Tibial nerve (tissue), 4 donors: ENCODE data around the gene MRE11. TPM values are rescaled to one million over a fixed set of nuclear protein-coding genes. Genes with fewer than 3 reads are reported as not detected.
"Not testable (repeated sequence)": the region's sequence is repeated elsewhere in the genome, so short reads cannot be mapped to it uniquely, and the experiment has no call there.

ENCODE experiments used
- DNase-seq, 2 donors: peaks; one replicate each; pipeline ENCODE4 v3.0.0-alpha.2; 2019; ENCODE audit warnings: low spot score in 2 of 2
- H3K27ac ChIP-seq, 4 donors: fragments of 200-600 bp; sonication (generic) in 3 of 4; one replicate each; pipeline ENCODE4 v1.5.1; 2017 to 2019; ENCODE audit warnings: mild to moderate bottlenecking in 1 of 4
- H3K27me3 ChIP-seq, 2 donors: fragments of 200-600 bp; sonication (generic) in 1 of 2; one replicate each; pipeline versions ENCODE4 v1.5.1 to v1.6.0; 2017 to 2019
- H3K36me3 ChIP-seq, 3 donors: fragments of 200-600 bp; sonication (generic); one replicate each; pipeline ENCODE4 v1.5.1; 2018 to 2019
- H3K4me1 ChIP-seq, 4 donors: fragments of 200-600 bp; sonication (generic) in 3 of 4; one replicate each; pipeline ENCODE4 v1.5.1; 2017 to 2019
- H3K4me3 ChIP-seq, 4 donors: fragments of 200-600 bp; sonication (generic) in 3 of 4; one replicate each; pipeline ENCODE4 v1.5.1; 2017 to 2019; ENCODE audit warnings: mild to moderate bottlenecking in 1 of 4, moderate library complexity in 1 of 4
- H3K9me3 ChIP-seq, 4 donors: fragments of 200-600 bp; sonication (generic) in 3 of 4; one replicate each; pipeline ENCODE4 v1.5.1; 2017 to 2019
- CTCF ChIP-seq, 5 experiments: fragments of 200-600 bp in 3 of 5; fragments of 450-650 bp in 2 of 5; sonication (generic) in 3 of 5; IDR thresholded peaks; one replicate each; pipeline ENCODE4 v1.5.1; 2016 to 2019; ENCODE audit warnings: antibody characterized with exemption in 5 of 5, mild to moderate bottlenecking in 3 of 5, moderate library complexity in 2 of 5
- EP300 ChIP-seq, 2 donors: sonication (generic); formaldehyde crosslinking; IDR thresholded peaks; one replicate each; pipeline ENCODE4 v1.6.1; 2017; ENCODE audit warnings: antibody characterized with exemption in 2 of 2, mild to moderate bottlenecking in 1 of 2
- POLR2A ChIP-seq, 2 donors: fragments of 450-650 bp; IDR thresholded peaks; one replicate each; pipeline ENCODE4 v1.6.1; 2017; ENCODE audit warnings: antibody characterized with exemption in 2 of 2, mild to moderate bottlenecking in 2 of 2, moderate library complexity in 2 of 2
- WGBS, 2 donors: methylation state at CpG; one replicate each; pipeline ENCODE4 v1.1.5; 2018; 5-methylcytosine and 5-hydroxymethylcytosine counted together
- total RNA-seq, 4 donors: library from RNA; depleted of rRNA; stranded (reverse); fragments of >200 nt; gene quantifications; one replicate each; pipeline ENCODE4 v1.1.0, GENCODE V29; 2016

The MRE11 gene
- total RNA-seq, 4 donors from 2014 or later, result 14.0 to 28.4 (median 17.4) TPM

GRCh38 chr11:94511932-94512781, 18.5 kb upstream of the MRE11 start, which contains the start of gene C11orf97:
C11orf97 (plus strand) TSS chr11:94512461; CDS start chr11:94512529, 68 bp downstream.
- Histone ChIP-seq H3K4me3 (peak within 1 kb of the TSS; percentile 32 to 68 (median 58)), H3K27me3 (no peaks in the 10 kb centered on the region), H3K27ac (no peak within 1 kb of the TSS), H3K4me1 (peaks cover 0 to 16% (median 4%) of the 10 kb centered on the region in 4 donors), H3K9me3 (no peaks in the 10 kb centered on the region), H3K36me3 (no peaks in the 10 kb centered on the region)
- no peak for TF ChIP-seq EP300 (IDR thresholded peaks at IDR 0.05)
- no peak for TF ChIP-seq CTCF (IDR thresholded peaks at IDR 0.05)
- TF ChIP-seq POLR2A (IDR thresholded peaks at IDR 0.05), result no peak
- 20% methylated on average over 42 to 43 of the region's 53 CpGs for WGBS, 2 donors
- peak in 1 of 2 donors; percentile 11 for DNase-seq

- Histone ChIP-seq H3K4me1 (peaks cover 0 to 8% (median 2%) of the 10 kb centered on the region in 4 donors), H3K4me3 (no peak overlapping the region), H3K9me3 (no peaks in the 10 kb centered on the region), H3K27me3 (no peaks in the 10 kb centered on the region), H3K27ac (no peak overlapping the region), H3K36me3 (peaks cover 0 to 3% (median 0%) of the 10 kb centered on the region in 3 donors)
- 51 to 67% methylated on average over 4 of the region's 4 CpGs for WGBS, 2 donors
- DNase-seq, result no peak
- no peak for TF ChIP-seq CTCF (IDR thresholded peaks at IDR 0.05)
- TF ChIP-seq EP300 (IDR thresholded peaks at IDR 0.05), result no peak
- no peak for TF ChIP-seq POLR2A (IDR thresholded peaks at IDR 0.05)
Measured at GRCh38 chr11:94507485-94507884, 13.8 kb upstream of the MRE11 start.

GRCh38 chr11:94506513-94506912, 12.9 kb upstream of the MRE11 start:
- H3K4me1 ChIP-seq, H3K27ac ChIP-seq, H3K4me3 ChIP-seq, DNase-seq, H3K9me3 ChIP-seq, H3K27me3 ChIP-seq, H3K36me3 ChIP-seq: not testable (repeated sequence)
- WGBS, 2 donors, result 88 to 91% methylated on average over 5 of the region's 5 CpGs

GRCh38 chr11:94504689-94505293, 11.1 kb upstream of the MRE11 start:
- Histone ChIP-seq H3K9me3 (no peaks in the 10 kb centered on the region), H3K4me3 (no peak overlapping the region), H3K4me1 (no peaks in the 10 kb centered on the region), H3K27ac (no peak overlapping the region), H3K36me3 (peaks cover 0 to 20% (median 0%) of the 10 kb centered on the region in 3 donors), H3K27me3 (no peaks in the 10 kb centered on the region)
- peak in 1 of 2 donors; percentile 26 for DNase-seq
- no peak for TF ChIP-seq POLR2A (IDR thresholded peaks at IDR 0.05)
- peak; percentile 56 to 69 (median 61) for TF ChIP-seq CTCF (IDR thresholded peaks at IDR 0.05)
- TF ChIP-seq EP300 (IDR thresholded peaks at IDR 0.05), result no peak
- 2 to 17% methylated on average over 3 of the region's 3 CpGs for WGBS, 2 donors

- no peaks in the 10 kb centered on the region for H3K4me1 ChIP-seq
- no peak overlapping the region for H3K27ac ChIP-seq
- no peak for DNase-seq
- no peak overlapping the region for H3K4me3 ChIP-seq
- WGBS, 2 donors, result 69 to 72% methylated on average over 2 of the region's 2 CpGs
- TF ChIP-seq CTCF (IDR thresholded peaks at IDR 0.05), result no peak
- no peak for TF ChIP-seq EP300 (IDR thresholded peaks at IDR 0.05)
- TF ChIP-seq POLR2A (IDR thresholded peaks at IDR 0.05), result no peak
- peaks cover 0 to 51% (median 0%) of the 10 kb centered on the region in 3 donors for H3K36me3 ChIP-seq
- H3K9me3 ChIP-seq, result no peaks in the 10 kb centered on the region
- H3K27me3 ChIP-seq, result no peaks in the 10 kb centered on the region
Measured at GRCh38 chr11:94501522-94501921, 7.9 kb upstream of the MRE11 start.
